Mesothelial cell of epicardium (in vitro differentiated cells): ENCODE data around the gene IL20RA. TPM values are rescaled to one million over a fixed set of nuclear protein-coding genes. Genes with fewer than 3 reads are reported as not detected.
A peak's percentile ranks its signal among the peaks of the same experiment; 100 is the strongest.
"Not testable (repeated sequence)": the region's sequence is repeated elsewhere in the genome, so short reads cannot be mapped to it uniquely, and the experiment has no call there.

Experiments
- DNase-seq, 2 experiments: peaks; one replicate each; pipeline ENCODE4 v3.0.0; 2021; ENCODE audit warnings: low spot score in 2 of 2; ENCODE audit not compliant: unreplicated experiment in 2 of 2
- H3K27ac Mint-ChIP-seq: 2 replicates; pipeline ENCODE4 v1.8.0; 2021; ENCODE audit warnings: mixed read lengths
- H3K27me3 Mint-ChIP-seq: 2 replicates; pipeline ENCODE4 v1.8.0; 2021; ENCODE audit warnings: low read depth, mixed read lengths
- H3K36me3 Mint-ChIP-seq: 2 replicates; pipeline ENCODE4 v1.8.0; 2021; ENCODE audit warnings: mixed read lengths
- H3K4me1 Mint-ChIP-seq: 2 replicates; pipeline ENCODE4 v1.8.0; 2021; ENCODE audit warnings: mixed read lengths
- H3K4me3 Mint-ChIP-seq: 2 replicates; pipeline ENCODE4 v1.8.0; 2021; ENCODE audit warnings: mild to moderate bottlenecking, moderate library complexity, mixed read lengths
- H3K9me3 Mint-ChIP-seq: 2 replicates; pipeline ENCODE4 v1.8.0; 2021; ENCODE audit warnings: mixed read lengths
- total RNA-seq: library from RNA; stranded (reverse); gene quantifications from 3 replicates; pipeline ENCODE4 v1.2.1, GENCODE V29; 2021
- TF ChIP-seq, protein P1 (sequence below): fragments of 200-600 bp; sonication (generic); IDR thresholded peaks from one replicate; pipeline ENCODE4 v1.5.0; 2021; ENCODE audit warnings: antibody characterized with exemption; ENCODE audit not compliant: unreplicated experiment

The IL20RA gene
- total RNA-seq, 1 donor from 2014 or later = 2.1 TPM

DNA sequence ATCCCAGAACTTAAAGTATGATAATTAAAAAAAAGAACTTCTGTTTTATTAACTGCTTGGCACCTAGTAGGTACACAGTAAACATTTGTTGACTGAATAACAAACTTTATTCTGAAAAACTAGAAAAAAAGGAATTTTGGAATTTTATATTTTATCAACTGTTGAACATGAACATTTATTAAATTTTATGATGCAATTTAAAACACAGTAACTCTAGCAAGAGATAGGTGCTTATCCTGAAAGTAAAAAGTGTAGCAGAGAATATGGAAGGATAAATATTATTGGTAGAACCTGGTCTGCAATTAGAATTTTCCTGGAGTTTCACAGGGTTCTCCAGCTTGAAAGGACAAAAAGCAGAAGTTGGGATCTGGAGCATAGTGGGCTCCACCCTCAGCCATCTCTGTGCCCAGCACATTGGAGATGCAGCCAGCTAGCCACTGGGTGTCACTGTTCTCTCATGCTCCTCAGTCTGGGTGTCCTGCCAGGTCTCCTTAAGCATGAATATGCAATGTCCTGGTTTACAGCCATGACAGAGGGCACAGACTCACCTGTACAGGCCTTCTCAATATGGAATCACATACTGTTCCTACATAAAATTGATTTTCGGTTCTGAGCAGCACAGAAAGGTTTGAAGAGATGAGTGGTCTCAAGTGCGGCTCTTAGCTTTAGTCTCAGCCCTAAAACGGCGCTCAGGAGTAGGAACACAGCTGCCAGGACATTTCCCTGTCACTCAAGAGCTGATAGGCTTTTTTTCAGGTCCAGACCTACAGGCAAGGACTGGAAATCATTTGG, 31.7 kb upstream of the IL20RA start:
- TF ChIP-seq, protein P1, sequence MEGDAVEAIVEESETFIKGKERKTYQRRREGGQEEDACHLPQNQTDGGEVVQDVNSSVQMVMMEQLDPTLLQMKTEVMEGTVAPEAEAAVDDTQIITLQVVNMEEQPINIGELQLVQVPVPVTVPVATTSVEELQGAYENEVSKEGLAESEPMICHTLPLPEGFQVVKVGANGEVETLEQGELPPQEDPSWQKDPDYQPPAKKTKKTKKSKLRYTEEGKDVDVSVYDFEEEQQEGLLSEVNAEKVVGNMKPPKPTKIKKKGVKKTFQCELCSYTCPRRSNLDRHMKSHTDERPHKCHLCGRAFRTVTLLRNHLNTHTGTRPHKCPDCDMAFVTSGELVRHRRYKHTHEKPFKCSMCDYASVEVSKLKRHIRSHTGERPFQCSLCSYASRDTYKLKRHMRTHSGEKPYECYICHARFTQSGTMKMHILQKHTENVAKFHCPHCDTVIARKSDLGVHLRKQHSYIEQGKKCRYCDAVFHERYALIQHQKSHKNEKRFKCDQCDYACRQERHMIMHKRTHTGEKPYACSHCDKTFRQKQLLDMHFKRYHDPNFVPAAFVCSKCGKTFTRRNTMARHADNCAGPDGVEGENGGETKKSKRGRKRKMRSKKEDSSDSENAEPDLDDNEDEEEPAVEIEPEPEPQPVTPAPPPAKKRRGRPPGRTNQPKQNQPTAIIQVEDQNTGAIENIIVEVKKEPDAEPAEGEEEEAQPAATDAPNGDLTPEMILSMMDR = peak; percentile 30
- Mint-ChIP-seq H3K36me3 (no peaks in the 10 kb centered on the region), H3K4me1 (peaks cover 3% of the 10 kb centered on the region), H3K9me3 (peaks cover 20% of the 10 kb centered on the region), H3K4me3 (no peak overlapping the region), H3K27ac (no peak overlapping the region), H3K27me3 (peaks cover 7% of the 10 kb centered on the region)
- peak in 1 of 2 experiments; percentile 52 for DNase-seq

DNA sequence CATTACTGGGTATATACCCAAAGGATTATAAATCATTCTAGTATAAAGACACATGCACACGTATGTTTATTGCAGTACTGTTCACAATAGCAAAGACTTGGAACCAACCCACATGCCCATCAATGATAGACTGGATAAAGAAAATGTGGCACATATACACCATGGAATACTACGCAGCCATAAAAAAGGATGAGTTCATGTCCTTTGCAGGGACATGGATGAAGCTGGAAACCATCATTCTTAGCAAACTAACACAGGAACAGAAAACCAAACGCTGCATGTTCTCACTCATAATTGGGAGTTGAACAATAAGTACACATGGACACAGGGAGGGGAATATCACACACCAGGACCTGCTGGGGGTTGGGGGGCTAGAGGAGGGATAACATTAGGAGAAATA, 31.0 kb upstream of the IL20RA start:
- peaks cover 24% of the 10 kb centered on the region for H3K9me3 Mint-ChIP-seq
- H3K27me3 Mint-ChIP-seq, H3K27ac Mint-ChIP-seq, H3K36me3 Mint-ChIP-seq, DNase-seq, H3K4me3 Mint-ChIP-seq, H3K4me1 Mint-ChIP-seq: not testable (repeated sequence)

DNA sequence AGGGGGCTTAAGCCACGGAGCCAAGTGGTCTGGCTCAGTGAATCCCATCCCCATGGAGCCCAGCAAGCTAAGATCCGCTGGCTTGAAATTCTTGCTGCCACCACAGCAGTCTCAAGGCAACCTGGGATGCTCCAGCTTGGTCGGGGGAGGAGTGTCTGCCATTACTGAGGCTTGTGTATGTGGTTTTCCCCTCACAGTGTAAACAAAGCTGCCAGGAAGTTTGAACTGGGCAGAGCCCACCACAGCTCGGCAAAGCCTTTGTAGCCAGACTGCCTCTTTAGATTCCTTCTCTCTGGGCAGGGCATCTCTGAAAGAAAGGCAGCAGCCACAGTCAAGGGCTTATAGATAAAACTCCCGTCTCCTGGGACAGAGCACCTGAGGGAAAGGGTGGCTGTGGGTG, 25.5 kb upstream of the IL20RA start:
- TF ChIP-seq, protein P1 = no peak
- H3K4me1 Mint-ChIP-seq = no peaks in the 10 kb centered on the region

DNA sequence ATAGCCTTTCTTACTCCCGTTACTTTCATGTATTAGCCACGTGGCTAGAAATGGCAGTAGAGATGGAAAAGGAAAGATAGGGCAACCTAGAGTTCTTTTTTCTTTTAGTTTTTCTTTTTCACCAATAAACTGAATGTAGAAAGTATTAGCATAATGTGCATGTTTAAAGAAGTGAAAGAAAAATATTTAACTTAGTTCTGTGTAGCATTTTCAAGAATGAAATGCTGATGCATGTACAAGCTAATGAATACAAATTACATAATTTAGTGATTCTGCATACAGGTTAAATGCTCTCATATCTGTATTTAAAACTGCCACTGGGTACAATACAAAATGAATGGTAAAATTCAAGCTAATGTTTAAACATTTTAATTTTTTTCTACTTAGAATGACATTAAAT, 22.6 kb upstream of the IL20RA start:
- DNase-seq = no peak
- Mint-ChIP-seq H3K9me3 (peaks cover 10% of the 10 kb centered on the region), H3K4me1 (no peaks in the 10 kb centered on the region), H3K27me3 (peaks cover 25% of the 10 kb centered on the region), H3K4me3 (no peak overlapping the region), H3K36me3 (no peaks in the 10 kb centered on the region), H3K27ac (no peak overlapping the region)
- TF ChIP-seq, protein P1 = no peak

More for the DNA sequence above, 25.5 kb upstream of the IL20RA start:
- Mint-ChIP-seq H3K36me3 (no peaks in the 10 kb centered on the region), H3K9me3 (peaks cover 22% of the 10 kb centered on the region), H3K27me3 (peaks cover 26% of the 10 kb centered on the region), H3K27ac (no peak overlapping the region), H3K4me3 (no peak overlapping the region)
- DNase-seq = no peak

DNA sequence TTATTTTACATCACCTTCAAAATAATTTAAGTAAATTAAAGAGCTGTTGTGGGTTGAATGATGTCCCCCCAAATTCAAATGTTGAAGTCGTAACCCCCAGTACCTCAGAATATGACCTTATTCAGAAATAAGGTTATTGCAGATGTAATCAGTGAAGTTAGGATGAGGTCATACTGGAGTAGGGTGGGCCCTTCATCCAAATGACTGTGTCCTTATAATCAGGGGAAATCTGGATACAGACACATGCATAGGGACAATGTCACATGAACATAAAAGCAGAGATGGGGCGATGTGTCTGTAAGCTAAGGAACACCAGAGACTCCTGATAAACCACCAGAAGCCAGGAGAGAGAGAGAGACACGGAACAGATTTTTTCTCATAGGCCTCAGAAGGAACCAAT, 13.3 kb upstream of the IL20RA start:
- H3K4me3 Mint-ChIP-seq = no peak overlapping the region
- no peaks in the 10 kb centered on the region for H3K4me1 Mint-ChIP-seq
- DNase-seq = no peak
- no peaks in the 10 kb centered on the region for H3K36me3 Mint-ChIP-seq
- TF ChIP-seq, protein P1 = no peak
- H3K9me3 Mint-ChIP-seq = peaks cover 12% of the 10 kb centered on the region
- no peak overlapping the region for H3K27ac Mint-ChIP-seq
- peaks cover 3% of the 10 kb centered on the region for H3K27me3 Mint-ChIP-seq

DNA sequence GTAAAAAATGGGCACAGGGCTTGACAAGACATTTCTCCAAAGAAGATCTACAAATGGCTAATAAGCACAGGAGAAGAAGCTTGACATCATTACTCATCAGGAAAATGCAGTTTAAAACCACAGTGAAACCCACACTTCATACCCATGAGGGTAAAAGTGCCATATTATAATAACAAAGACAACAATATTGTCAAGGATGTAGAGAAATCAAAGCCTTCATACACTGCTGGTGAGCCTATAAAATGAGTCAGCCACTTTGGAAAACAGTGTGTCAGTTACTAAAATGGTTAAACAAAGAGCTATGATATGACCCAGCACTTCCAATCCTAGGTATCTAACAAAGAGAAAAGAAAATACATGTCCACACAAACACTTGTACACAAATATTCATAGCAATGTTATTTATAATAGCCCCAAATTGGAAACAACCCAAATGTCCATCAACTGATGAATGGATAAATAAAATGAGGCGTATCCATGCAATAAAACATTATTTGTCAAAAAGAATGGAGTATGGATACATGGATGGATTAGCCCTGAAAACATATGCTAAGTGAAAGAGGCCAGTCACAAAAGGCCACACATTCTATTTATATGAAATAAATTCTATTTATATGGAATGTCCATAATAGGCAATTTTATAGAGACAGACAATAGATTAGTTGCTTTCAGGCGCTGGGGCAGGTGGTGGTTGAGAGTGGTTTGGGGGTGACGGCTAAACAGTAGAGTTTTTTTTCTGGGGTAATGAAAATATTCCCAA, 11.5 kb upstream of the IL20RA start:
- Mint-ChIP-seq H3K27me3 (peaks cover 4% of the 10 kb centered on the region), H3K4me3 (no peak overlapping the region), H3K27ac (no peak overlapping the region), H3K36me3 (no peaks in the 10 kb centered on the region), H3K4me1 (no peaks in the 10 kb centered on the region), H3K9me3 (peaks cover 12% of the 10 kb centered on the region)
- TF ChIP-seq, protein P1 = no peak
- no peak for DNase-seq
